GM20431 (cell line): ENCODE results near the gene KRTAP3-1.

Source experiments
- in situ Hi-C: fragments of 300-500 bp; cut with MseI, MboI; formaldehyde crosslinking; loops from one replicate; pipeline ENCODE4 v1.15.0; 2020; ENCODE audit warnings: low sequenced_read_pairs; ENCODE audit not compliant: unreplicated experiment

The KRTAP3-1 gene

GRCh38 chr17:40981115-40981514 lies 27.8 kb downstream of the KRTAP3-1 start:
- in situ Hi-C loops, result no loop called here

GRCh38 chr17:40980596-40980995 lies 28.3 kb downstream of the KRTAP3-1 start:
- in situ Hi-C loops, result no loop called here

- in situ Hi-C loops, result no loop called here
Measured at GRCh38 chr17:40980117-40980516, 28.8 kb downstream of the KRTAP3-1 start.

- in situ Hi-C loops, result no loop called here
Measured at GRCh38 chr17:40978575-40979151, 30.3 kb downstream of the KRTAP3-1 start.

GRCh38 chr17:40975516-40975915 lies 33.4 kb downstream of the KRTAP3-1 start:
- in situ Hi-C loops, result no loop called here

GRCh38 chr17:40974366-40974765 lies 34.6 kb downstream of the KRTAP3-1 start:
- in situ Hi-C loops, result no loop called here

- in situ Hi-C loops, result no loop called here
Measured at GRCh38 chr17:40967582-40967981, 41.3 kb downstream of the KRTAP3-1 start.

GRCh38 chr17:40966848-40967247 lies 42.1 kb downstream of the KRTAP3-1 start, which contains the start of gene KRT39:
KRT39 (minus strand) TSS chr17:40966948; CDS start chr17:40966856, 92 bp downstream.
- in situ Hi-C loops, result no loop called here

GRCh38 chr17:40963838-40964237 lies 45.1 kb downstream of the KRTAP3-1 start:
- in situ Hi-C loops, result no loop called here

- in situ Hi-C loops, result no loop called here
Measured at GRCh38 chr17:40962059-40962561, 46.8 kb downstream of the KRTAP3-1 start.

- in situ Hi-C loops, result no loop called here
Measured at GRCh38 chr17:40961591-40961990, 47.3 kb downstream of the KRTAP3-1 start.

- in situ Hi-C loops, result no loop called here
Measured at GRCh38 chr17:40960144-40960543, 48.8 kb downstream of the KRTAP3-1 start.
